HK-2 (cell line): ENCODE measurements around the gene PRKAG2.

Source experiments
- DNase-seq: peaks from one replicate; pipeline ENCODE4 v3.0.0-alpha.2; 2018; ENCODE audit not compliant: unreplicated experiment

Gene PRKAG2

DNA sequence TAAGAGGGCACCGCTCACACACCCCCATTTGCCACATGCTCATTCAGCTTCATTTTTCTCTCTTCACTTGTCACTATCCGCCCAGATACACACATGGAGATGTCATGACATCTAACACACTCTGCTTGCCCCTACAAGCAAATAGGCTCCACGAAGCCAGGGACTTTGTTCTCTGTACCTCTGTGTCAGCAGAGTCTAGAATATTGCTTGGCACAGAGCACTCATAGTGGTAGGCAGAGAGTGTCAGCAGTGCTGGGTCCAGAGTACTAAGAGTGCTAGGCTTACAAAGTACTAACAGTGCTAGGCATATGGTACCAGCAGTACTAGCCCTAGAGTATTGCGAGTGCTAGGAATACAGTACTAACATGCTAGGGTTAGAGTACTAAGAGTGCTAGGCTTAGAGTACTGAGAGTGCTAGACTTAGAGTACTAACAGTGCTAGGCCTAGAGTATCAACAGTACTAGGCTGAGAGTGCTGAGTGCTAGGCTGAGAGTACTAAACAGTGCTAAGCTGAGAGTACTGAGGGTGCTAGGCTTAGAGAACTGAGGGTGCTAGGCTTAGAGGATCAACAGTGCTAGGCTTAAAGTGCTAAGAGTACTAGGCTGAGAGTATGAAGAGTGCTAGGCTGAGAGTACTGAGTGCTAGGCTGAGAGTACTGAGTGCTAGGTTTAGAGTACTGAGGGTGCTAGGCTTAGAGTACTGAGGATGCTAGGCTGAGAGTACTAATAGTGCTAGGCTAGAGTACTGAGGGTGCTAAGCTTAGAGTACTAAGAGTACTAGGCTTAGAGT is 166.1 kb downstream of the PRKAG2 start:
- DNase-seq: no peak

DNA sequence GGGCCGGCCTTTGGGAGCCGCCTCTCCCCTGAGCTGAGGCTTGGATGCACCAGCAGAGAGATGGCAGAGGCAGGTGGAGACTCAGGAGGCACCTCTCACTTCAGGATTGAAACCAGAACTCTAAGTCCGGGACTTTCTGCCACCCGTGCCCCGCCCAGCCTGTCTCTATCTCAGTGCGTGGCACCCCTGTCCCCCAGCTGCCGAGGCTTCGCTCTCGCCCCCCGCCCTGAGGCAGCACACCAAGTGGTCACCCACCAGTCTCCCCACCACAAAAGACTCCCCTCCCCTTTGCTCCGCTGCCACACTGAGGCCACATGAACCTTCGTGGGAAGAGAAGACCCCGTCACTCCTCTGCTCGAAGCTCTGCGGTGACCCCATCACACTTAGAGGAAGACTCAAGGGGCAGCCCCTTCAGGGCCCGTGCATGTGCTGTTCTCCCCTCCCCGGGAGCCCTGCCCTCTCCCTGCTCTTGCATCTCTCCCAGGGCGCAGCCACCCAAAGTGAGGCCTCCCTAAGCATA is 166.7 kb downstream of the PRKAG2 start:
- DNase-seq: no peak

DNA sequence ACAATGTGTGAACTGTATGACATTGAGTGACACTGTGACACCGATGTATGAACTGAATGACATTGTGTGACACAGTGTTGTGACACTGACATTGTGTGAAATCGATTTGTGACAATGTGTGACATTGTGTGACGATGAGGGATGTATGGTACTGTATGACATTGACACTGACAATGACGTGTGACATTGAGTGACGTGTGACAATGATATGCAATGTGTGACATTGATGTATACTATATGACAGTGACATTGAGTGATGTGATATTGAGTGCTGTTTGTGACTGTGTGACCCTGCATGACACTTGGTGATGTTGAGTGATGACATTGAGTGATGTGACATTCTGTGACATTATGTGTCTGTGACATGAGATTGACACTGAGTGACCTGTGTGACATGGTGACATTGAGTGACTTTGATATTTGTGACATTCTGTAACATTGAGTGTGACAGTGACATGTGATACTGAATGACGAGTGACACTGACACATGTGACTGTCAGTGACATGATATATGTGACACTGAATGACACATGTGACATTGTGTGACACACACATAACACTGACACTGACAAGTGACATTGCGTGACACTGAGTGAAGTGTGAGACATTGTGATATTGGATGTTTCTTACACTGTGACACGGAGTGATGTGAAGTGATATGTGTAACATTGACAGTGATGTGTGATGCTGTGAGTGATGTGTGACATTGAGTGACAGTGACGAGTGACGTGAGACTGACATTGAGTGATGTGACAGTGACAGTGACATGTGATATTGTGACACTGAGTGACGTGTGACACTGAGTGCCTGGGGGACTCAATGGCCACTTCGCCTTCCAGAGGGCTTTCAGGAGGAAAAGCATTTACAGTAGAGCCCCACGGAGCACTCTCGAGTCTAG is 167.5 kb downstream of the PRKAG2 start:
- DNase-seq: no peak

DNA sequence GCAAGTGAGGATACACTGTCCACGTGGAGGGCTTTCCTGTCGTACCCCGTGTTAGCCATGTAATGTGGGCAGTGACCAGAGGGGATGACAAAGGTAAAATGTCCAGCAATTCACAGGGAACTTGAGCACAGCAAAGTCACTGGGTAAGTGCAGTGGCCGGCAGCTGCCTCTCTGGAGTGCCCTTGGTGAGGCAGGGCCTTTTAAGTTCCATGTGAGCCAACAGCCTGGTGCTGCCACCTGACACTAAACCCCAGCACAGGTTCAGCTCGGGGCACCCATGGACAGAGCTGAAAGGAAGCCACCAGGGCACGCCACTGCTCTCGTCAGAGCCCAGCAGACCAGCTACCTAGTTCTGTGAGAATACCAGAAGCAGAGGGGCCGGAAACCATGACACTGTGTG is 168.3 kb downstream of the PRKAG2 start:
- no peak for DNase-seq

DNA sequence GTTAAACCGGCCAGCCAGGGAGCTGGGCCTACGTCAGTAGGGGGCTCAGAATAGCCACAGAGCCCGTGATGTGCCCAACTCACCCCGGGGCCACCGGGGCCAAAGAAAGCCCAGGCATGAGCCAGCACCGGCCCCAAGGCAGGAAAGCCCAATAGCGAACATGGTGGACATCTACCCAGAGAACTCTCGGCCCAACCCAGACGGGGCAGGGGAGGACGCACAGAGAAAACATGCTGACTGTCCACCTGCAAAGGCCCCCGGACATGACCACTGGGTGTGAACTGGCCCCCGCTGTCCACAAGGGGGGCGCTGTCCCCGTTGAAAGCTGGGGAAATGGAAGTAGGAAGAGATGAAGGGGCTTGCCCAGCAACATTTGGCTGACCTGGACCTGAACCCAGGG is 169.2 kb downstream of the PRKAG2 start:
- no peak for DNase-seq

DNA sequence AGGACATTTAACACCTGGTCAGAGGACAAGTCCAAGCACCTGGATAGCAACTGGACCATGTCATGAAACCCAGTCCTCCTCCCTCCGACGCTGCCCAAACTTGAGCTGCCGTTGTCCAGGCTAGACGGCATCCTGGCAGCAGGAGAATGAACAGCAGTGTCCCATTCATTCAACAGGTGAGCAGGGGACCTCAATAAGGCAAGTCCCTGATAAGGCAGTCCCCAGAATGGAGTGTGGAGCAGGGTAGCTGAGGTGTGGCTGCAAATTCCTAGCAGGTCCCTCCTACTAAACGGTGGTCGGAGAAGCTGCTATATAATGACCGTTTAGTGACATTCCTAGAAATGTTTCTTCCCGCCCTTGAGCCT is 169.8 kb downstream of the PRKAG2 start:
- DNase-seq: no peak

DNA sequence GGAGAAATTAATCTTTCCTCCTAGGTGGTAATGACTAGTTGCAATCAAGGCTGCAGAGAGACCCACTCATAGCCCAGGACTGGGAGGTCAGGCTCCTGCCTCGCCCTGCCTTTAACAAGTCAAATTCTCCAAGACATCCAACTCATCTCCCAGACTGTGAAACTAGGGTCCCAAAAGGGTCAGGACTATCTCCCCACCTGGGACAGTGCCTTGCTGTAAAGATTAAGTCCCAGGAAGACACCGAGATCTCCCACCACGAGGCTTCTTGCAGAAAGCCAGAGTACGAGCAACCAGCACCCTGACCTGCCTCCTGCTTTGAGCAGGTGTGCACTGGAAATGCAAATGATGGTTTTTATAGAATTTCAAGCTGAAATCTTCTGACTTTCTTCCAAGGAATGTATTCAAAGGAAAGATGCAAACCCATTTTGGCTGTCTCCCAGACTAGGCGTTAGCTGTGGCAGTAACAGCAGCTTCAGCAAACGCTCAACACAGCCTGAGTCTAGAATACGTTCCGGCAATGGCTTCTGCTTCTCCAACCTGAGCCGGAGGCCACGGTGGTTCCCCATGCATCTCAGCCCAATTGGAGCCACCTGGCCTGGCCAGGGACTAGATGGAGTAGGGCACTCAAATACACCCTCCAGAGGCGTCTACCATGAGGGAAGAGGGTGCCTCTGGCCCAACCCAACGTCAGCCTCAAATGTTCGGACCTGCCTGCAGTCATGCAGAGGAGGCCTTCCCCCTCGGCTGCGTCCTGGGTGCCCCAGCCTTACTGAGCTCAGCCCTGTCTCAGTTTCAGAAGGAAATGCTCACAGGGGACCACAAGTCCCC is 170.4 kb downstream of the PRKAG2 start:
- no peak for DNase-seq

DNA sequence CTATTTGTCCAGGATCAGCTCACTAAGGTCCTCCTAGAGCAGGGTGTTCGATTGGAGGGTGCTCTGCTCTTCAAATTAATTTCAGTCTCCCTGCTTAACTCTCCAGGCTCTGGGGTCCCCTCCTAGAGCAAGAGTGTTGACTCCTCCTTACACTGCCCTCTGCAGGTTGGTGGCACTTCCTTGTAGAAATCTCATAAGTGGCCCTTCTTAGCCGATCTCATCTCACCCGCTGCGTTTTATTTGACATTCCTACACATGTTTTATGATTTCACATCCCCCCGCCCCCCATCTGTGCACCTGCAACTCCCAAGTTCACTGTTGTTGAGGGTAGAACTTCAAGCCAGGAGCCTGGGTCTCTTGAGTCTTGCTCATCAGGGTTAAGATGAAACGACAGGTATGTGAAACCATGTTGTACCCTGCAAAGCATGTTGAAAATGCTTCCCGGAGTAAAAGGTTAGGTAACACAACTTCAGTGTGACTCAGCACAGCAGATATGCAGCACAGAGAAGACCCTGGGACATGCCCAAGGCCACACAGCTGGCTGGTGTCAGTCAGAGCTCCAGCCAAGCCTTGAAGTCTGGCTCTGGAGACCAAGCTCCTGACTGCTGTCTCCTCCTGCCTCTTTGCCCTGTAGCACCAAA is 171.2 kb downstream of the PRKAG2 start:
- no peak for DNase-seq

DNA sequence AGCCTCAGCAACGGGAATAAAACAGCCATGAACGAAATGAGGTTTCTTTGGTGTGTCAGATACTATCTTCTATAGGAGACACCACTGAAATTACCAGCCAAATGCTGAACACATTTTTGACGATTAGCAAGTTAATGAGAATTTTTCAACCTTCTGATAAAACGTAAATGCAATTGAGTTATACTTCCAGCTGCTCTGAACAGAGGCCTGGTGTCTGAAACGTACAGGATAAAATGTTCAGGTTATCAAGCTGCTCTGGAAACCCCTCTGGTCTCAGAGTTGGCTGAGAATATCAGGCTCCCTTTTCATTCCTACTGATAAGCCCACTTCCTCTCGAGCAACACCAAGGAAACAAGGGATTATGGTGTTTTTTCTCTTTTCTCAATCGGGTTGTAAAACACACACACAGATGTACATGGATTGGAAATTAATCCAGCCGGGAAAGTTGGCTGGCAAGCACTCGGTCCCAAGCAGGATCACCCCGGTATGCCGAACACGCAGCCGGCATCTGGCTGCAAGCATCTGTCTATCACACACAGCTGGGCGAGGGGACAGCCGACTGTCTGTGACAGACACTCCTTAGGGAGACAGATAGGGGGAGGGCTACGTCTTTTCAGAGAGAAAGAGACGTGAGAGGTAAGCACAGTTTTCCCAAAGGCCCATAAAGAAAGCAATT is 171.8 kb downstream of the PRKAG2 start:
- no peak for DNase-seq

DNA sequence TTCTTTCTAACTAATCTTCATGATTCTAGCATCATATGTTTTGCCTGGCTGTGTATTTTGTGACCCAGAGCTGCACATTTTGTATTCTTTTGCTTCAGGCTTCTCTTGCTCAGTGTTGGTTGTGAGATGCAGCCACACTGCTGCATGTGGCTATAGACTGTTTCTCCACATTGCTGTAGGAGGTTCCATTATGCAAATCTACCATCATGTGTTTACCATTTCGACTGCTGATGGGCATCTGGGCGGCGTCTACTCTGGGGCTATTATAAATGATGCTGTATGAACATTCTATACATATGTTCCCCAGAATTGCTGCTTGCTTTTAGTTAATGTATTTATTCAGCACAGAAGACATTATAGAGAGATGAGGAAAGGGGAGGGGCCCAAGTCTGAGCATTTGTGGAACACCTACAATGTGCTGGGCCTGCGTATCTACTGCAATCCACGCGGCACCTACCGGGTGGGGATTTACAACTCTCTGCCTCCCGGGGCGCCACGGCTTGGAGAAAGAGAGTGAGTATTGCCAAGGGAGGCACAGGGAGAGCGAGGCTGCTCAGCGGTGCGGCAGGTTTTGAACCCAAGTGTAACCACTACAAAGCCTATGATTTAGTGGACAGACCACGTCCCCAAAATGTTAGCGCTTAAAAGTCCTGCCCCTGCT is 172.5 kb downstream of the PRKAG2 start:
- no peak for DNase-seq

DNA sequence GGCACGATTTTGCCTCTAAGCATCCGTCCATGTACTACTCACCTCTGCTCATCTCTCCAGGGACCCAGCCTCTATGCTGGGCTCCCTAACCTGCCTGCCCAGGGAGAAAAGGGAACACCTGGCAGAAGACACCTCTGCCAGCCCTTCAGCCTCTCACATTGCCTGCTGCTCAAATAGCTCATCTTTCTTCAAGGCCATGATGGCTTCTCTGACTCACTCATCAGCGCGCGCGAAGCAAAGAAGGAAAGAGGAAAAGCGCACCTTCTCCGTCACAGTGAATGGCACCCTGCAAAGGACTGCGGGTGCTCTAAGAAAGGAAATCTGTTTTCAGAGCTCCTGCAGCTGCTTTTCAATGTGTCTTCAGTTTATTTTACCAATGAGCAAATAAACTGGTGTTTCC is 174.0 kb downstream of the PRKAG2 start:
- DNase-seq: no peak

DNA sequence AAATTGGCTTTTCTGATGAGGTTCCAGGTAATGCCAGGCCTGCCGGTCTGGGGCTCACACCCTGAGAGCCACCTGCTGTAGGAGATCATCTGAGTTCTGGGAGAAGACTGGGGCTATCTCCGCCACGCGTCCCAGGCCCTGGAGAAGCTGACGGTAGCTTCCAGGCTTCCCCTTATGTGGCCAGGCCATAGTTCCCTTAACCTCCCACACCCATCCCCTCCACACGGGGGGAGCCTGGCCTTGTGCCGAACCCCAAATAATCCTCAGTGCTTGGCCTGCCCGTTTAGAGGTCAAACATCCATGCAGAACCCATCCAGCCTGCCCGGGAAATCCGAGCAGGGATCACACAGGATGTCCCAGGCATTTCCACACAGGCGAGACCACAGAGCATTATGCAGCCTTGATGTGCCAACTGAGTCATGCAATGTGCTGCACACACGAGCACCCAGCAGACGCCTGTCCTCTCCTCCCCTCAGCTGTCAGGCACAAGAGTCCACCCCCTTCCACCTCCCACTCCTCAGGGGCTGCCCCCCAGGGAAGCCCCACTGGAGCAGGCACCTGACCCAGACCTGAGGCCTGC is 176.2 kb downstream of the PRKAG2 start:
- peak; percentile 47 for DNase-seq

DNA sequence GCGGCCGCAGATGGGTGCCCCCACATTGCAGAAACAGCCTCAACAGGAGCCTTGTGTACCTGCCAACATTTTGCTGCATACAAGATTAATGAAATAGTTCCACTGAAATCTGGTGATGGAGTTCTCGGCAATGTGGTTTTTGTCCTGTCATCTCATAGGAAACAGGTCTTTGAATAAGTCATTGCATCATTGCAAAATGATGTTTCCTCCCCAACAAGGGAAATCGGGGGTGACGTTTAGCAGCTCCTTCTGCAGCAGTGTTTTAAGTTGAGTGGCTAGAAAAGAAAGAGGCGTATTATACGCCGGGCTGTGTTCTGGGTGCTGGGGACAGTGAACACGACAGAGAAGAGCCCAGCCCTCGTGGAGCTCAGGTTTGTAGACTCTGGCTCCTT is 177.0 kb downstream of the PRKAG2 start:
- no peak for DNase-seq

DNA sequence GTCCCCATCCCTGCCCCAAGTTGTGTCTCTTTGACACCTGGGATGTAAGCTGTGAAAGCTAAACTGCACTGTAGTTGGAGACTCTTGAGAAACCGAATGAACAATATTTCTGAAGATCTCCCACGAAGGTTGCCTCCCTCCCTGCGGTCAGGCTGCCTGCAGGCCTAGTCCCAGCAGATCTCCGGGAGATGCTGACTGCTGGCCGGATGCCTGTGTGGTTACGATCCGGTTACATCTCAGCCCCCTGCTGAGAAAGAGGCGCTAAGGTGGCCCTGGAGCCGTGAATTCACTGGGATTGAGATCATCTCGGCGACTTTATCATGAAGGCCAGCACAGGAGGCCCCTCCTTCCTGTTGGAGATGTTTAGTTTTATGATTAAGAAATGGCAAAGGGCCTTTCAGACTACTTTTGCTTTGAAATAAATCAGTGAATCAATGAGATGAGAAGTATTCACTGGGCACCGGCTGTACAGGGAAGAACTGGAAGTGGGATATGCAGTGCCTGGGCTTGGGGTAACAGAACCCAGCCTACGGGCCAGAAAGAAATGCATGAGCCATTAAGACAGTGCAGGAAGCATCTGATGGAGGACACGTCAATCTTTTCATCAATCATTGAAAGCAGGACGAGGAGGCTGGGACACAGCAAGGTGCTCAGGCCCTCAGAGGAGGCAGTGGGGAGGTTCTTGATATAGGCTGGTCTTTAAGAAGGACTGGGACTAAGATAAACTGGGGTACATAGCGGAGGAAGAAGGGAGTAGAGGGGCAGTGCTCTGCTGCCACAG is 177.6 kb downstream of the PRKAG2 start:
- peak; percentile 91 for DNase-seq

DNA sequence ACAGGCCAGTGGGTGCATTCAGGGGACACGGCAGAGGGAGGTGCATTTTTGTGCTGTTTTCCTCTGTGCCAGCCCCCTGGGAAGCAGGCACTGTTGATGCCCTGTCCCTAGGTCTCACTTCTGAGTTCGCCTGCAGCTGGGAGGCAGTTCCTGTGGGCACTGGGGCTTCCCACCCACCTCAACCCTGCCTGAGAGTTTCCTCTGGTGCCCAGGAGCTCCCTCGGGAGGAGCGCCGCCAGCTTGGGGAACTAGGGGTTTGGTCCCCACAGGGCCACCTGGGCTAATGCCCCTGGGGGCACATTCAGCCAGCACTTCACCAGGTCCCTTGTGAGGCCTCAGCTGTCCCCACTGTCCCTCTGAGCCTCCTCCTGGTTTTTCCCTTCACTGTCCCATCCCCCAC is 179.0 kb downstream of the PRKAG2 start:
- no peak for DNase-seq

DNA sequence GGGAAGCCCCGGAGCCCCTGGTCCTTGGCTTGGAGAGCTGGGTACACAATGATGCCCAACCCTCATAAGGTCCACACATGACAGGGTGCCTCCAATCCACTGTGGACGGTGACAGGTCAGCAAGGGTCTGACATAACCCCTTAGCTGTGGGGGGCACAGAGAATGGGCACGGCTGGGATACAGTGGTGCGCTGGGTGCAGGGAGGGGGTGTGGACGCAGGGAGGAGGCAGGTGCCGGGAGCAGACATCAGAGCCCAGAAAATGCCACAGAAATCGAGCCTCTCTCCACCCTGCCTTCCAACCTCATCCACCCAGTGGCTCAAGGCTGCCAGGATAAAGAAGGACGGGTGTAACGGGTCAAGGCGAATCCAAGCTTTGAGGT is 179.4 kb downstream of the PRKAG2 start:
- no peak for DNase-seq

DNA sequence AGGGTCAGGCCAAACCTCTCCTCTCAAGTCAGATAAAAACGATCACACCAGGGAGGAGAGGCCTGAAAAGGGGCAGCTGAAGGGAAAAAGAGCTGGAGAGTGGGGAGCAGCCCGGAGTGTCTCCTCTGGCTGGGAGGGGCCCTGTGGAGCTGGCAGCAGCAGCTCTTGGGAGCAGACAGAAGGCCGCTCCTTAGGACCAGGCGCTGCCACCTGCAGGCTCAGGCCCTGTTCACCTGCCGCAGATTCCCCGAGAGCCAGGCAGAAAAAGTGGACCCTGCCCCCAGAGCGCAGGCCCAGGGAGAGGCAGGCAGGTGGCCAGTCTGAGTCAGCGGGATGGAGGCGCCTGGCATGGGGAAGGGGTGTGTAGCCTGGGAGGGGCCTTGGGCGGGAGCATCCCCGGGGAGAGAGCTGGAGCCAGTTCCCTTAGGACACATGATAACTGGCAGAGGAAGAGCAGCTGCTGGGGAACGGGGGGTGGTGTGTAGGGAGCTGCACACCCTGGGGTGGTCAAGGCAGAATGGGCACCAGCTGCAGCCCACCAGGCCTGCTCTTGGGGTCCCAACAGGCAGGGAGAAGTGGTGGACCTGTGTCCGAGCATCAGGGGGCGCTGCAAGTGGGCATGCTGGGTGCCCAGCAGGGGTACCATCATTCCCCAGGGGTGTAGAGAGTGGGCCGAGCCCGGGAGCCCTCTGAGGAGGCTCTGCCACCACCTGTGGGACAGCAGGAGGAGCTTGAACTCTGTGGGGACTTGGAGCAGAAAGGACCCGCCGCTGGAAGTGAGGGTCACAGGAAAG is 180.0 kb downstream of the PRKAG2 start:
- DNase-seq: peak; percentile 78

DNA sequence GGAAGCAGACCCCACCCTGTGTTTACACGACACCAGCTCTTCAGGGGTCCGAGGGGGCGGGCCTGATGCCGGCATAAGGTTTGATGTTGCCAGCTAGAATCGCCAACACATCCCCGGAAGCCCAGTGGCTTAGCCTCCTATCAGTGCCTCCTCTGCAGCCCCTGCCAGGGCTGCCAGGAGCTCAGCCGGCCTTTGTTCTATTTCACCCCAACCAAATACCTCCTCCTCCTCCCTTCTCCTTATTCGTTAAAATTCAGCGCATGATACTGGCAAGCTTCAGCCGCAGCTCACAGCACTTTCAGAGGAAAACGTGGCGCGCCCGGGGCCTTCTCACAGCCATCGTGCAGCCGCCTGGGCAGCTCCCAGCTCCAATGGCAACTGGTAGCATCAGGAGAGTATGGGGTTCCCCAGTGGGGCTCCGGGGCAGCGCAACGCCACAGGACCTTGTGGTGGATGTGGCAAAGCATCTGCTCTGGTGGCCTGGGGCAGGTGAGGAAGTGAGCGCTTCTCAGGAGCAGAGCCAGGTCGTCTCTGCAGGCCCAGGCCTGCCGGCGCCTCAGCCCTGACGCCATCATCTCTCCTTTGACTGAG is 180.9 kb downstream of the PRKAG2 start:
- no peak for DNase-seq
